SU-DHL-6 (cell line): ENCODE results near the gene NUDC.

Experiments used
- H2AFZ ChIP-seq: fragments of 200-600 bp; sonication (generic); 2 replicates; pipeline ENCODE4 v1.6.1; 2014; ENCODE audit warnings: low read depth, mild to moderate bottlenecking, moderate library complexity, mixed read lengths, antibody characterized with exemption, low read length; ENCODE audit not compliant: severe bottlenecking
- H3F3A ChIP-seq: fragments of 200-600 bp; shearing (Covaris generic); 2 replicates; pipeline ENCODE4 v1.6.0; 2016; ENCODE audit warnings: antibody characterized with exemption, mild to moderate bottlenecking; ENCODE audit not compliant: insufficient read depth
- H3K27ac ChIP-seq: fragments of 200-600 bp; sonication (generic); 2 replicates; pipeline ENCODE4 v1.5.1; 2016; ENCODE audit warnings: low read depth, mild to moderate bottlenecking, low read length, moderate library complexity, mixed read lengths
- H3K27me3 ChIP-seq: fragments of 200-600 bp; sonication (generic), shearing (Covaris generic); 2 replicates; pipeline ENCODE4 v1.6.0; 2014; ENCODE audit warnings: mild to moderate bottlenecking, low read length
- H3K36me3 ChIP-seq: fragments of 200-600 bp; sonication (generic); 2 replicates; pipeline ENCODE4 v1.6.1; 2014; ENCODE audit warnings: mild to moderate bottlenecking, low read length, mixed read lengths
- H3K4me2 ChIP-seq: fragments of 300-600, 200-600 bp; shearing (Covaris generic), sonication (generic); 2 replicates; pipeline ENCODE4 v1.6.0; 2014; ENCODE audit warnings: low read length, low read depth, mild to moderate bottlenecking; ENCODE audit not compliant: poor library complexity, severe bottlenecking
- H3K4me3 ChIP-seq: fragments of 200-600 bp; sonication (generic); 2 replicates; pipeline ENCODE4 v1.5.1; 2014; ENCODE audit warnings: antibody characterized with exemption, low read length, mild to moderate bottlenecking, mixed read lengths; ENCODE audit not compliant: insufficient read depth, poor library complexity, severe bottlenecking
- H3K79me2 ChIP-seq: fragments of 200-600 bp; sonication (generic); 2 replicates; pipeline ENCODE4 v1.6.1; 2014; ENCODE audit warnings: mild to moderate bottlenecking, low read length, moderate library complexity; ENCODE audit not compliant: insufficient read depth
- H3K9ac ChIP-seq: fragments of 200-600 bp; sonication (generic); 2 replicates; pipeline ENCODE4 v1.7.0; 2014; ENCODE audit warnings: mild to moderate bottlenecking, low read length
- H3K9me2 ChIP-seq: fragments of 200-600 bp; sonication (generic); replicated peaks from 2 replicates; pipeline ENCODE4 v1.6.1; 2014; ENCODE audit warnings: low read length; ENCODE audit not compliant: insufficient read depth
- H3K9me3 ChIP-seq: fragments of 200-600 bp; sonication (generic); 2 replicates; pipeline ENCODE4 v1.6.1; 2014; ENCODE audit warnings: low read length, mixed read lengths; ENCODE audit not compliant: insufficient read depth
- H4K20me1 ChIP-seq: fragments of 200-600 bp; sonication (generic); 2 replicates; pipeline ENCODE4 v1.6.1; 2014; ENCODE audit warnings: low read depth, mild to moderate bottlenecking, antibody characterized with exemption, low read length, moderate library complexity, mixed read lengths
- CTCF ChIP-seq: fragments of 200-600 bp; sonication (generic); IDR thresholded peaks from one replicate; pipeline ENCODE4 v1.5.1; 2017; ENCODE audit warnings: antibody characterized with exemption, mild to moderate bottlenecking, low read length, moderate library complexity; ENCODE audit not compliant: insufficient read depth, poor library complexity, severe bottlenecking
- EZH2phosphoT487 ChIP-seq: fragments of 200-600 bp; sonication (generic), shearing (Covaris generic); conservative IDR thresholded peaks from 2 replicates; pipeline ENCODE4 v1.6.1; 2018; ENCODE audit warnings: mild to moderate bottlenecking, antibody characterized with exemption, low read length, moderate library complexity, mixed read lengths

NUDC gene

DNA sequence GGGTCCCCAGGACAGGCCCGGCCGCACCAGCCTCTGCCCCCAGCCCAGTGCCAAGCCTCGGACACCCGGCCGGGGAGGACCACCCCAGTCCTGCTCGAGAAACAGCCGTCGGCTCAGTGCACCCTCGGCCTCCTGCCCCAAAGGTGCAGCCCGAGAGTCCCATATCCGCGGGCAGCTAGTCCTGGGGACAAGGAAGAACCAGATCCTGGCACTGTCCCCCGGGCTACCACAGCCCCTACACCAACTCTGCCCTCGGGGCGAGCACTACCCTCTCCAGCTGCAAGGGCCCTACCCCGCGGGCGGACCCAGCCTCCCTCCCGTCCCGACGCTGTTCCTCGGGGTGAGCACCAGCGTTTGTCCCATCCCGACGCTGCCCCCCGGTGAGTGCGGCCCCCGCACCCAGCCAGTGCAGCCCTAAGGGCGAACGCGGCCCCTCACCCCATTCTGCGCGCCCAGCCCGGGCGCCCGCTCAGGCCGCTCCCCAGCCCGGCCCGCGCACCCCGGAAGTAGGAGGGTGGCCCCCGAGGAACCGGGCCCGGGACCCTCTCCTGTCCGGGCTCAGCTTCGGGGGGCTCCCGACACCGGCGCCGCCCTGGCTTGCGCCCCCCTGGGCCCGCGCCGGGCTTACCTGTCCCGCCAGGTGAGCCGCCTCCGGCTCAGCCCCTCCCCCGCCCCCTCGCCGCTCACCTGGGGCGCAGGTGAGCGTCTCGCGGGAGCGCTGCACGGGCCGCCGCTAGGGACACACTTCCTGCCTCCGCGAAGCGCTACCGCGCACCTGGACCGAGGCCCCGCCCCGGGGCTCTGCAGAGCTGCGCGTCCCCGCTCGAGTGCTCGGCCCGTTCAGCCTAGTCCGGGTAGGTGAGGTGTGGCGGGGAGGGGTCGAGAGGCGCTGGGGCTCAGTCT is 38.4 kb downstream of the NUDC start, which contains the start of gene KDF1:
Gene KDF1, minus strand, starts transcription at position 747 of the 903 bp plus-strand sequence. CDS start 8,088 bp downstream, outside the sequence.
- H2AFZ ChIP-seq: peak within 1 kb of the TSS; percentile 83
- no peak within 1 kb of the TSS for H3K27ac ChIP-seq
- peak within 1 kb of the TSS; percentile 54 for H3K4me3 ChIP-seq
- peaks cover 3% of the 10 kb centered on the region; the same call in 1 of the 2 replicates for H3K27me3 ChIP-seq
- no peak for TF ChIP-seq EZH2phosphoT487
- peak within 1 kb of the TSS; percentile 61 for H3K4me2 ChIP-seq
- H3K36me3 ChIP-seq: no peaks in the 10 kb centered on the region
- peaks cover 14% of the 10 kb centered on the region; the same call in 1 of the 2 replicates for H3F3A ChIP-seq
- peak within 1 kb of the TSS; percentile 56 for H3K9ac ChIP-seq
- no peaks in the 10 kb centered on the region for H3K79me2 ChIP-seq
- H3K9me3 ChIP-seq: no peaks in the 10 kb centered on the region
- no peaks in the 10 kb centered on the region for H4K20me1 ChIP-seq
- H3K9me2 ChIP-seq: no peaks in the 10 kb centered on the region

DNA sequence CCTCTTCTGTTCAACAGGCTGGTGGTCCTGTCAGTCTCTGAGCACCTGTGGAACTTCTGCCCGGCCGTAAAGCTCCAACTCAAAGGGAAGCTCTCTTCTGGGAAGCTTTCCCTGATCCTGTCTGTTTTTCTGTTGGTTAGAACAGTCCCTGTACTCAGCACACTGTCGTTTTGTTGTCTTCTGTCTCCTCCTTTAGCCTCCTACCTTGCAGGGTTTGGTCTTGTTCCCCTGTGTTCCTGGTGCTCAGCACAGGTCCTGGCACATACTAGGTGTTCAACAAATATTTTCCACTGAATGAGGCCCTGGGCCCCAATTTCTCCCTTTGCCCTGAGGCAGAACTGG is 39.1 kb downstream of the NUDC start:
- H3K9ac ChIP-seq: no peak overlapping the region
- H3K36me3 ChIP-seq: no peaks in the 10 kb centered on the region
- TF ChIP-seq EZH2phosphoT487 (no peak), CTCF (no peak)
- H3K9me2 ChIP-seq: no peaks in the 10 kb centered on the region
- H2AFZ ChIP-seq: peak overlapping the region; percentile 83
- no peak overlapping the region for H3K27ac ChIP-seq
- peak overlapping the region; percentile 61 for H3K4me2 ChIP-seq
- no peaks in the 10 kb centered on the region for H4K20me1 ChIP-seq
- H3K79me2 ChIP-seq: no peaks in the 10 kb centered on the region
- no peak overlapping the region for H3K4me3 ChIP-seq
- H3F3A ChIP-seq: peaks cover 14% of the 10 kb centered on the region; the same call in 1 of the 2 replicates
- no peaks in the 10 kb centered on the region for H3K9me3 ChIP-seq
- peaks cover 3% of the 10 kb centered on the region; the same call in 1 of the 2 replicates for H3K27me3 ChIP-seq

- Histone ChIP-seq H3K9me3 (no peaks in the 10 kb centered on the region), H3K9me2 (no peaks in the 10 kb centered on the region), H3K27ac (no peak overlapping the region), H3K4me3 (no peak overlapping the region), H3K9ac (no peak overlapping the region), H2AFZ (no peak overlapping the region), H3K36me3 (no peaks in the 10 kb centered on the region), H3K27me3 (peaks cover 3% of the 10 kb centered on the region; the same call in 1 of the 2 replicates), H3K79me2 (no peaks in the 10 kb centered on the region), H3F3A (peaks cover 14% of the 10 kb centered on the region; the same call in 1 of the 2 replicates), H4K20me1 (no peaks in the 10 kb centered on the region), H3K4me2 (no peak overlapping the region)
- TF ChIP-seq CTCF: no peak
- no peak for TF ChIP-seq EZH2phosphoT487
Measured at GRCh38 chr1:26961826-26962225, 40.3 kb downstream of the NUDC start.

DNA sequence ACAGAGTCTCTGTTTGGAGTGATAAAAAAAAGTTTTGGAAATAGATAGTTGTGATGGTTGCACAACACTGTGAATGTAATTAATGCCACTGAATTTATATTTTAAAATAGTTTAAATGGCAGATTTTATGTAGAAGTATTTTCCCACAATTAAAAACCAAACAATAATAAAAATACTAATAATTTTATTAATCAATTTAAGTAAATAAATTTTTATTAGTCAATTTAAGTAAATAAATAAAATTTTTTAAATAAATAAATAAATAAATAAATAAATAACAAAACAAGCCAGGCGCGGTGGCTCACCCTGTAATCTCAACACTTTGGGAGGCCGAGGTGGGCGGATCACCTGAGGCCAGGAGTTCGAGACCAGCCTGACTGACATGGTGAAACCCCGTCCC is 43.7 kb downstream of the NUDC start:
- H3K4me2 ChIP-seq: no peak overlapping the region
- no peak overlapping the region for H3K9ac ChIP-seq
- no peak overlapping the region for H2AFZ ChIP-seq

More for the DNA sequence above, 43.7 kb downstream of the NUDC start:
- Histone ChIP-seq H4K20me1 (no peaks in the 10 kb centered on the region), H3K9me3 (no peaks in the 10 kb centered on the region), H3K9me2 (no peaks in the 10 kb centered on the region), H3K27ac (no peak overlapping the region), H3K79me2 (no peaks in the 10 kb centered on the region), H3K27me3 (peaks cover 3% of the 10 kb centered on the region; the same call in 1 of the 2 replicates), H3F3A (peaks cover 14% of the 10 kb centered on the region; the same call in 1 of the 2 replicates), H3K4me3 (no peak overlapping the region), H3K36me3 (no peaks in the 10 kb centered on the region)
- TF ChIP-seq CTCF (no peak), EZH2phosphoT487 (no peak)
